ENCODE results near the gene CDH12.

CDH12 gene

DNA sequence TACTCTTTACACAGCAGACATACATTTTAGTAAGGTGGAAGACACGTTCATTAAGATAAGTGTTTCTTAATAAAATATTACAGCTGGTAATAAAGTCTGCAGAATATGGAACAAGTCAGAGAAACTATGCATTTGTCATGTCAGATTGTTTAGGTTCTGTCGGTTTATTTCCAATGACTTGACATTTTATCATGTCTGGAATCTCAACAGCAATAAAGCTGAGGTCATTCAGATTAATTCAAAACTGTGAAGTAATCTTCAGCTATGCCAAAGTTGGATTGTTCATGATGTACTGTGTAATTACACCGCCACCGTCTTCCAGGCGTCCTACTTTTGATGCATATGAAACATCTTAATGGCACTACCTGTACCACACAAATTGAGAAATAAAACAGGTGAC lies 1032.6 kb downstream of the CDH12 start:
- no peak for DNase-seq (ENCODE audit: low spot score)

DNA sequence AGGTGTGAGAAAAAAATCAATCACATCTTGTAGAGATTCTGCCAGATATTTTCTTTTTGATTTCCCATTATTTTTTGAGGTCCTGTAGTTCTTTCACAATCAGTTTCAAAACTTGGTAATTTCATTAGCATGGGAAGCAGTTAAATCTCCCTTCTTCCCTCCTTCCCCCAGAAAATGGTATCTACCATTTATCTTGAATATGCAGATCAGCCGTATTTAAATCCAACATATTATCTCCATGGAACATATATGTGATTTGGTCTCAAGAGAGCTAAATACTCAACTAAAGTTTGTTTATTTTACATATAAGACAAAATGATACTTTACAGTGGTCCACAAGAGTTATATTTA lies 1034.8 kb downstream of the CDH12 start:
- no peak for DNase-seq (ENCODE audit: low spot score)

DNA sequence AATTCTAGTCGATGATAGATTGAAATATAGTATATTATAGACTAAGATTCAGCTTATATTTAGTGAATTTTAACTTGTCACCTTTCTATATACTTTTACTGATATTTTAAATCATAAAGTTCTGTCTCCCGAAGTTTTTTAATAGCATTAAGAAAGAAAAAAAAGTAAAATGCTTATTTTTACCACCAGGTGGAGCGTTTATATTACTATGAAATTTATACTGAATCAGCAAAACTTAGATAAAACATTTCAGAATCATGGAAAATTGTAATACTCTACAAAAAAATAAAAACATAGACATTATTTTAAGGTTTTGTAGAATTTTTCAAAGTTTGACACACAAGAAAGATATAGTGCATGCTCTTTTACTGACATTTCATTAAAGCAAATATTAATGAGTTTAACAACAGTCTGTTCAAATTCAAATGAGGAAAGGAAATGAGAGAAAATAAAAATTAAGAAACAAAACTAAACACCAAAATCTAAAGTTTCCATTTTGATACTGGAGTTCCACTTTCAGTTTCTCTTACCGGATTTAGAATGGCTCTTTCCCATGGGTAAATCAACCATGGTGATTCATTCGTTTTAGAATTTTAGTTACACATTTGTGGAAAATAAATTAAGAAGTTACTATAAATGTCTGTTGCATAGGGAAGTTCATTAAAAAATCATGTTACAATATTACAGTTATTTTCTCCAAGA lies 1035.3 kb downstream of the CDH12 start:
- DNase-seq (ENCODE audit: low spot score) = peak; percentile 5

DNA sequence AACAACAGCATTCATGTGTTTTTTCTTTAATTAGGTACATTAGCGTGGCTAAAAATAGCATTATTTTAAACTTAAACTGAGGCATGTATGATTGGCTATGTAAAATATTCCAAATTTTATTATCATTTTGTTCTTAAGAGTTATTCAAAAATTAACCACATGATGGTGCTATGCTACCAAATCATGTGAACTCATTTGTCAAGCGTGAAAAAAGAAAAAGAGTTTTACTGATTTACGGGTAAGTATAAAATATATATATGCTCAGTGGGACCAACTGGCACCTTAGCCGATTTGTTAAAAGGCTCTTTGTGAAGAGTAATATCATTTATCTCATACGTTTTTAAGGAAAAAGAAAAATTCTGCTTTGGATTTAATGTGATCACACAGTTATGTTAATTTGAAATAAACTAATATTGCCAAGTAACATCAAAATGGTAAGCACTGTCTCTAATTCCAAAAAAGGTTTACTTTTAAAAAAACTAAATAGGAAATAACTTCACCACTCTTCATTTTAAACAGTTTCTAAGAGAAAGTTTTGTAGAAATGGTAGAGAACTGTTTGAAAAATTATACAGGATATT lies 1042.3 kb downstream of the CDH12 start:
- DNase-seq (ENCODE audit: low spot score) = peak; percentile 10

DNA sequence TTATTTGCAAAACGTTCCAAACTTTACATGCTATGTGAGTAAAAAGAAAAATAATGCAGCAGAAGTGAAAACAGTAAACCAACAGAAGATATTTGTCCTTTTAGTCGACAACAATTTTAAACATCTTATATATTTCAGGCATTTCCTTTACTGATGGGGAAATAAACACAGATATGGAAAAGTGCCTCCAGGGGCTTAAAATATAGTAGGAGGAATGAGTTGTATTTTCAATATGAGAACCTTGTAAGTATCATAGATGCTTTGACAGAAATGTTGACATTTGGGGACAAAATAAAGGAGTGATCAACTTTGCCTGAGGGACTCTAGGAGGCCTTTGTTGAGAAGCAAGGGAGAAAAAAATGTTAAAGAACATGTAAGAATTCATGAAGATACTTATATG lies 1043.5 kb downstream of the CDH12 start:
- DNase-seq (ENCODE audit: low spot score) = no peak

DNA sequence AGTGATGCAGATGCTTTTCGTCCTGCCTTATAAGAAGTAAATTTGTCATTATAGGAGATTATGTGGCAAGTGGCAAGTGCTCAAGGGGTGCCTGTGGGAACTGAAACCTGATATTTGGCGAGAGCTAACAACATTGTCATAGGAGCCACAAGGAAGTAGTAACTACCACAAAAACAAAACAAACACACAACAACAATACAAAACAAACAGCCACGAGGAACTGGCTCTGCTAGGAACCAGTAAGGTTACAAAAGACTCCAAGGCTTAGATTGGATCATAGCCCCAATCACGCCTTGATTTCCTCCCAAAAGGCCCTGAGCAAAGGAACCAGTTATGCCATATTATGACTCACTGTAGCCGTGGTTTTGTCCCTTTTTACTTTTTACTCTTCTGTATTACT lies 1045.2 kb downstream of the CDH12 start:
- no peak for DNase-seq (ENCODE audit: low spot score)

DNA sequence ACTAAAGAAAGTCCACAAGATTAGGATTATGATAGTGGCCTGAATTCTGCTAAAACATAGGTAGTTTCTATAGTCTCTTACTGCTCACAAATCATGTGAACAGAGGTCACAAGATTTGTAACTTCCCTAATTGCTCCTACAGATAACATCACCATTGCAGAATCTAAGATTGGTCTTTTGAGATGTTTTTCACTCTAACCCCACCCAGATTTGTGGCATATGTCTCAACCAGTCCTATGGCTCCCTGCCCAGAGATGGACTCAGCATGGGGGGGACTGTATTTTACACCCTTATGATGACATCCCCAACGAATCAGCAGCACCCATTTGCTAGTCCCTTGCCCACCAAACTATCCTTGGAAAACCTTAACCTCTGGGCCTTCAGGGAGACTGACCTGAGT lies 1046.2 kb downstream of the CDH12 start:
- no peak for DNase-seq (ENCODE audit: low spot score)

DNA sequence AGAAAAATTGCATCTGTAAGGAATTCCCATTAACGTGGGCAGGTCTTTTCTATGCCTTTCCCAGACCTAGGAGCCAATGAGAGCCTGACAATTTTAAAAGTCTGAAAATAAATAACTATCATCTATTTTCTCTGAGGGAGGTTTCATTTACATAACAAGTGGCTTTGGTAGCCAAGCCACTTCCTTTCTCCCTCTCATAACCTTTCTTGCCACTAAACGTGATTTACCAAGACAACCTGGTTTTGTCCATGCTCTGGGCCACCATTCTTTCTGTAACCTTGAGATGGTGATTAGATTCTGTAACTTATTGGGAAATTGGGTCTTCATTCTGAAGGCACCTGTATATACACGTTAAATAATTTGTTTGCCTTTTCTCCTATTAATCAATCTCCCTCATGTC lies 1046.9 kb downstream of the CDH12 start:
- DNase-seq (ENCODE audit: low spot score) = no peak

DNA sequence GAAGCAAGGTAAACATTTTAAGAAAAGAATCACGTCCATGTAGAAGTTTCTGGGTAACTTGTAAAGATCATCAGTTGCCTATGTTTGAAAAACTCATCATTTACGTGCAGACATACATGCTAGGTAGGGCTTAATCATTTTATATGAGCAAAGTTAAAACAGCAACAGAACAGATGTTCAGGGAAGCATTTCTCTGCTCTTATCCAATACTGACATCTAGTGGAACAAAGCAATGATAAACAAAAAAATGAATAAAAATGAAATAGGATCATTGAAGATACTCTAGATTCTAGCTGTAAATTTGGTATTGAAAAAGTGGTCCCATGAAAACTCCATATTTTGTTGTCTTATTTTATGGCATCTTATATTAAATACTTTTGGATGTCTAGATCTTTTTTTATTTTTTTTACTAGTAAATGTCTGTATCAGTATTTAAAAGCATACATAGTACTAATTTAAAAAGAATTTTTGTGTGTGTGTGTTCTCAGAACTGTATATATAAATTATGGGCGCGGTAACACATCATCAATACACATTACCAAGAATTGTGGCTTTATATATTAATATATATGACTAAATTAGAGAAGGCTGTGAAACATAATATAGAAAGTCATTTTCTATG lies 1050.2 kb downstream of the CDH12 start:
- DNase-seq (ENCODE audit: low spot score) = peak; percentile 30

DNA sequence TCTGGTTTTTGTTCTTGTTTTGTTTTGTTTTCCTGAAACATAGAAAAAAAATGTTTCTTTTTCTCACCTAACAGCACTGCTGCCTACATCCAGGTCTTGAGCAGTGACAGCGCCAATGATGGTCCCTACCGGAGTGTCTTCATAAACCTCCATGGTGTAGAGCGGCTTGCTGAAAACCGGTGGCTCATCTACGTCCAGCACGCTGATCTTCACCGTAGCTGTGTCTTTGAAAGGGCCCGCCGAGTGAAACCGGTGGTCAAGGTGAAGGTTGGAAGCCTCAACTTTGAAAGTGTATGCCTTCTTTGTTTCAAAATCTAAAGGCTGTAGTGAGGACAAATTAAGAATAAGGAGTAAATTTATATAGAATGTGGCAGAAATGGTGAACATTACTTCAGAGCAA lies 1051.0 kb downstream of the CDH12 start:
- no peak for DNase-seq (ENCODE audit: low spot score)

DNA sequence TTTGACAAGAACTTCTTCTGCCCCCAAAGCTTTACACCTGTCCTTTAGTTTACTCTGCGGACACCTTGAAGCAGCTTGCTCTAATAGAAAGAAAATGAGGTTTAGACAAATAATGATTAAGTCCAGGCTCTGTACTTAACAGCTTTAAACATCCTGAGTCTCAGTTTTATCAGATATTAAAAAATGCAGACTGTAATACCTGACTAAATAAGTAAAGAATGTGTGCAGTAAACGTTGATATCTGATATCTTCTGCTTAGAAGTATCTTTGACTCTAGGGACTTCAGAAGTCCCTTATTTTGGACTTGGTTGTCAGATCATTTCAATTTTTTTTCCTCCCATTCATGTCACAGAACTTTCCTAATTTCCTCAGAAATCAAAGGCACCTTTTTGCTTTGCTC lies 1060.4 kb downstream of the CDH12 start:
- no peak for DNase-seq (ENCODE audit: low spot score)

DNA sequence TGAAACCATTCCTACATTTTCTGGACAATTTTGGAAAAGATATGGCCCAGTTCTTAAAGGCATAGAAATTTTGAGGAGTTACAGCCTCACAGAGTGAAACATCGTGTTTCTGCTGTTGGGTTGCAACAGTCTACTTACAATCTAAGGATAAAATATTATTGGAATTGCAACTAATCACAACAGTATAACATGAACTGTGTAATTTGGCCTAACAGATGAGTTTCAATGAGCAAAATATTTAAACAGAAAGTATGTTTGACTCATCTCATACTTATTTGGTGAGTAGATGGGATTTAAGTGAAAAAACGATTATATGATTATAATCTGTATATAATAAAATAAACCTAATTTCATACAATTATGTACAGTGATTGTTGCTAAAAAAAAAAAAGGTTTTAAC lies 1061.8 kb downstream of the CDH12 start:
- DNase-seq (ENCODE audit: low spot score) = no peak

DNA sequence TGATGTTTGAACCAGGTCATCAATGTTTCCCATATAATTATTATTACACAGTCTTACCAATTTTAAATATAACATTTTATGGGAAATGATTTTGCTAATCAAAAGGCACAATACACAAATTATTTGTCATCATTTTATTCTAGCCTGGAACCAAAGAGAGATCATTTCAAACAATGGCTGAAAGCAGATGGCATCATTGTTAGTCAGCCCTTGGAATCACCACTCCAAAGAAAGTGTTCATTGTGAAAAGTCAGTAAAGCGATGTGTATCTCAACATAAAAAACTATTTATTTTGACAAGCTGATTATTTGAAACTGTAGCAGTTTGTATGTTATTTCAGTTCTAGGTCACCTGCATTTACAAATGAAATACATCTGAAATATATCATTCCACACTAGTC lies 1068.7 kb downstream of the CDH12 start:
- no peak for DNase-seq (ENCODE audit: low spot score)

DNA sequence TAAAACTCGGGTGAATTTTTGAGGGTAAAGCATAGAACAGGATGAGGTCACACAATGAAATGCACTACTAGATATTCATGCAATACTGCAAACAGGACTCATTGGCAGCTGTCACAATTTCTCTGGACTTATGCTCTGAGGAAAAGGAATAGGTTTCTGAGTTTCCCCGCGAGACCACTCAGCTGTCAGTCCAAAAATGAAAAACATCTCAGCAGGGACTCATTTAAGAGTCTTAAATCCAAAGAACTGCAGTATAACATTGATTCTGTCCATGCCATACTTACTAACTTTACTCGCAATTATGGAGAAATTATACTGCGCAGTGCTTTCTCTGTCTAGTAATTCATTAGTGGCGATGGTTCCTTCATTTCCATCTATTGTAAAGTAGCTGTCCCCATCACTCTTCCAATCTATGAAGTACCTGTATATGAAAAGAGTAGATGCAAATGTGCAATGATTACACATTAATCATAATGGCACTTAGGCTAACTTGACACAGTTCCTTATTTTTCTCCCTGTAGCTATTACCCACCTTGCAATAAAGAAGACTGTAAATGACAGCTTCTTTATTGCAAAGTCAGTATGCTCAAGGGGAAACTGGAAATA lies 1070.0 kb downstream of the CDH12 start:
- no peak for DNase-seq (ENCODE audit: low spot score)

DNA sequence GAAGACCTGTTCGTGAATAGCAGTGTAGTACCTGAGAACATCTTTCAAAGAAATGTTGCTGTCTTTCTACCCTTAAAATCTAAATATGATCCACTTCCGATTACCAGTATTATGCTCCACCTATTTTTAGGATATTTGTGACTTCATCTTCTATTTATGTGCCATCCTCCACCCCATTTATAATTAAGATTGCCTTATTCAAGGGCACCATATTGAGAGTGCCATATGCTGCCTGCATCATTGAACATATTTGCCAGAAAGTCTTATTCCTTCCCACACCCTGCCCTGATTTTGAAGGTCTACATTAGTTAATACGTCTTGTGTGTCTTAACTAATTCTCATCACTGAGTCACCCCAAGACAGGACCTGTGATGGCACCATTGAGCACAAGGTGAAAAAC lies 1076.7 kb downstream of the CDH12 start:
- no peak for DNase-seq (ENCODE audit: low spot score)

DNA sequence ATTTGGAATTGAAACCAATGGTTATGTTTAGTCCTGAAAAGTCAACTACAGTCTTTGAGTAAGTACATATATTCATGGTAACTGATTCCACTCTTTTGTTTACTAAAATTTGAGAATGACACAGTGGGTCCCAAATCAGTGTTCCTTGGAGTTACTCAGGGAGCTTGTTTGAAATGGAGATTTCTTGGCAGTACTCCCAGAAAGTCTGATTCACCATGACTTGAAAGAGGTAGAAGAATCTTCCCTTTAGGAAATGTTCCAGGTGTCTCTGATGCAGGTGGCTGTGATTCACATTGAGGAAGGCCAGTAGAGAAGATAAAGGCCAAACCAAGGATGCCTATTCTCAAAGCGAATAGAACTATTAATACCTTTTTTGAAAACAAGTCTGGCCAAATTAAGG lies 1078.3 kb downstream of the CDH12 start:
- DNase-seq (ENCODE audit: low spot score) = no peak

DNA sequence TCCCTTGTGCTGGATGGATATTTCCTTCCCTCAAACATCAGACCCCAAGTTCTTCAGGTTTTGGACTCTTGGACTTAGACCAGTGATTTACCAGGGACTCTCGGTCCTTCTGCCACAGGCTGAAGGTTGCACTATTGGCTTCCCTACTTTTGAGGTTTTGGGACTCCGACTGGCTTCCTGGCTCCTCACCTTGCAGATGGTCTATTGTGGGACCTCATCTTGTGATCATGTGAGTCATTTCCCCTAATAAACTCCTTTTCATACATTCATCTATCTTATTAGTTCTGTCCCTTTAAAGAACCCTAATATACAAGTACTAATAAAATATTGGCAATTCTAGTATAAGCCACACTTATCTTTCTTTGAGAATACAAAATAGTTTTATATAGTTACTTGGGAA lies 1078.9 kb downstream of the CDH12 start:
- no peak for DNase-seq (ENCODE audit: low spot score)

DNA sequence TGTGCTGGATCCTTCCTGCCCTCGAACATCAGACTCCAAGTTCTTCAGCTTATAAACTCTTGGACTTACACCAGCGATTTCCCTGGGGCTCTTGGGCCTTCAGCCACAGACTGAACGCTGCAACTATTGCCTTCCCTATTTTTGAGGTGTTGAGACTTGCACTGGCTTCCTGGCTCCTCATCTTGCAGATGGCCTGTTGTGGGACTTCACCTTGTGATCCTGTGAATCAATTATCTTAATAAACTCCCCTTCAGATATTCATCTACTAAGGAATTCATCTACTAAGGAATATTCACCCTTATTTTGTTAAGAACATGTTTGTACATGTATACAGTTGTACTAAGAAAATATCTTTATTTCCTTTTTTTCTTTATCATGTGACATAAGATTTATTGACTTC lies 1079.7 kb downstream of the CDH12 start:
- no peak for DNase-seq (ENCODE audit: low spot score)

DNA sequence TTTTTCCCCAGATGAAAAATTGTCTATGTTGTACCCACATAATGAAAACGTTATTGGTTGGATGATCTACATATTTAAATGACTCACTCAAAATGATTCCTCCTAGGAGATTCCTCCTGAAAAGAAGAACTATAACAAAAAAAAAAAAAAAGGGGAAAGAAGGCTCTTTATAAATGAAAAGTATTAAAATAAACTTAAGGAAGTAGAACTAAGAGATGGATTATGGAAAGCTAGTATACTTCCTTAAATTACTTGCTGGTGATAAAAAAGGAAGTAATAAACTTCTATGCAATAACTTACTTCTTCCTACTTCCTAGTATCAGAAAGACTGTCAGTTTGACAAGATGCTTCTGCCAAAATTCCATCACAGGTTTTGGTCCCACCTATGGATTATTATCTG lies 1087.7 kb downstream of the CDH12 start:
- no peak for DNase-seq (ENCODE audit: low spot score)

DNA sequence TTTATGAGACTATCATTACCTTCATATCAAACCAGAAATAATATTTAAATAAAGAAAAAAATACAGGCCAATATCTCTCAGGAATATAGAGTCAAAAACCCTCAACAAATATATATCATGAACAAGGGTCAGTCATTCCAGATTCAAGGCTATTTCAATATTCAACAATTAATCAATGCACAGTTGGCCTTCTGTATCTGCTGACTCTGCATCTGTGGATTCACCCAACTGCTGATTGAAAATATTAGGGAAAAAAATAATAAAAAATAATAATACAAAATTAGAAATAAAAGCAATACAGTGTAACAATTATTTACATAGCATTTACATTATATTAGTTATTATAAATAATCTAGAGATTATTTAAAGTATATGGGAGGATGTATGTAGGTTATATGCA lies 1114.0 kb downstream of the CDH12 start:
- no peak for DNase-seq (ENCODE audit: low spot score)

DNA sequence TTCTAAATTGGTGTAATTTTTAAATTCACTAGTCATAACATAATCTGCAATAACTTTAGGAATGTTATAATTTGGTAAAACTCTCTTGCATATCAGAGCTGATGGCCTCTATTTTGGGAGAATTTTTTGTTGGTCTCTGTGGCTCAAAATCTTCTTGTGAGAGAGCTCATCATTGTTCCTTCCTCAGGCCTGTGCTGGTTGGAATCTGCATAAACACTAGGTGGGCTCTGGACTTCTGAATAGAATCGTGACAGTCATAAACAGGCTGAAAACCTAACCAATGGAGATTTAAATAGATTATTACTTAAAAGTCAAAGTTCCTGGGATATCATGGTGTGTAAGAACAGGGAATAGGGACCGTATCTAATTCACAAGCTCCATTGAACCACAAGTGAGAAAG lies 1129.6 kb downstream of the CDH12 start:
- DNase-seq (ENCODE audit: low spot score) = no peak

DNA sequence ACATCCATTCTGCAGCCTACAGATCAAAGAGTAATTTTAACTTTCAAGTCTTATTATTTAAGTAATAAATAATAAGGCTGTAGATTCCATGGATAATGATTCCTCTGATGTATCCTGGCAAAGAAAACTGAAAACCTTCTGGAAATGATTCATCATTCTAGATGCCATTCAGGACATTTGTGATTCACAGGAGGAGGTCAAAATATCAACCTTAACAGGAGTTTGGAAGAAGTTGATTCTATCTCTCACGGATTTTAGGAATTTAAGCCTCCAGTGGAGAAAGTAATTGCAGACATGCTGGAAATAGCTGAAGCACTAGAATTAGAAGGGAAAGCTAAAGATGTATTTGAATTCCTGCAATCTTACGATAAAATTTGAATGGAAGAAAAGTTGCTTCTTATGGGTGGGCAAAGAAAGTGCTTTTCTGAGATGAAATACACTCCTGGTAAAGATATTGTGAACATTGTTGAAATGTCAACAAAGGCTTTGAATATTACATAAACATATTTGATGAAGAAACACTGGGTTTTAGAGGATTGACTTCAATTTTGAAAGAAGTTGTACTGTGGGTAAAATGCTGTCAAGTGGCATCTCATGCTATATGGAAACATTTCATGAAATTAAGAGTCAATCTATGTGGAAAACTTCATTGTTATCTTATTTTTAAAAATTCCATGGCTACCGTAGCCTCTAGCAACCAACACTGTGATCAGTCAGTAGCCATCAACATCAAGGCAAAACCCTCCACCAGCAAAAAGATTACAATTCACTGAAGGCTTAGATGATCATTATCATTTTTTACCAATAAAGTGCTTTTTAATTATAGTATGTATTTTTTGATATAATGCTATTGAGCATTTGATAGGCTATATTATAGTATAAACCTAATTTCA lies 1141.0 kb downstream of the CDH12 start:
- DNase-seq (ENCODE audit: low spot score) = no peak

DNA sequence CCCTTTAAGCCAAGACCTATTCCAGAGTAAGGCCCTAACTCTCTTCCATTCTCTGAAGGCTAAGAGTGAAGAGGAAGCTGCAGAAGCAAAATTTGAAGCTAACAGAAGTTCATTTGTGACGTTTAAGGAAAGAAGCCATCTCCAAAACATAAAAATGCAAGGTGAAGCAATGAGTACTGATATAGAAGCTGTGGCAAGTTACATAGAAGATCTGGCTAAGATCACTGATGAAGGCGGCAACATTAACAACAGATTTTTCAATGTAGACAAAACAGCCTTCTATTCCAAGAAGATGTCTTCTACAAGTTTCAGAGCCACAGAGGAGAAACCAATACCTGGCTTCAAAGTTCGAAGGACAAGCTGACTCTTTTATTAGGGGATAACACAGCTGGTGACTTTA lies 1143.4 kb downstream of the CDH12 start:
- no peak for DNase-seq (ENCODE audit: low spot score)
